ENCODE data around the gene CAMK2G.

The CAMK2G gene

GRCh38 chr10:73906524-73907447 is 32.4 kb upstream of the CAMK2G start:
- WGBS, 2 donors (ENCODE audit: extremely low coverage in 2 of 2, insufficient read length in 2 of 2, insufficient replicate concordance in 1 of 2) = no CpG with 5 or more reads among the region's 8 CpGs
- Histone ChIP-seq H3K27me3 (ENCODE audit: control insufficient read depth in 3 of 3, insufficient read depth in 3 of 3, low read depth in 1 of 3, low read length in 3 of 3) (peaks cover 0 to 45% (median 5%) of the 10 kb centered on the region in 3 experiments), H2BK15ac (ENCODE audit: low read length) (peak overlapping the region; percentile 16), H2AFZ (ENCODE audit: low read length) (peak overlapping the region; percentile 84), H3K18ac (ENCODE audit: low read length) (peak overlapping the region; percentile 97), H3K23ac (ENCODE audit: low read depth, low read length, poor library complexity) (peak overlapping the region; percentile 70), H3K79me1 (ENCODE audit: low read depth, low read length) (no peaks in the 10 kb centered on the region), H3K4ac (ENCODE audit: low read length) (peak overlapping the region; percentile 42), H3K36me3 (replicated peaks in 1 of 2; ENCODE audit: control insufficient read depth in 2 of 2, insufficient read depth in 2 of 2, low read length in 2 of 2) (no peaks in the 10 kb centered on the region), H2BK120ac (ENCODE audit: low read depth, low read length) (peak overlapping the region; percentile 77), H2BK12ac (ENCODE audit: low read length) (no peak overlapping the region), H3K27ac (replicated peaks; ENCODE audit: low read length) (peak overlapping the region; percentile 86), H3K4me2 (ENCODE audit: insufficient read depth, low read length, poor library complexity, severe bottlenecking) (peak overlapping the region; percentile 40), H2AK5ac (ENCODE audit: low read depth, low read length) (no peak overlapping the region), H3K4me1 (ENCODE audit: control insufficient read depth in 2 of 2, insufficient read depth in 1 of 2, low read depth in 1 of 2, low read length in 2 of 2) (peaks cover 11 to 20% of the 10 kb centered on the region in 2 donors), H3K4me3 (ENCODE audit: low read length in 2 of 2) (peak overlapping the region in 1 of 2 donors; percentile 7), H4K91ac (ENCODE audit: low read depth, low read length, poor library complexity) (peak overlapping the region; percentile 90), H3K14ac (ENCODE audit: low read length) (no peak overlapping the region), H3K9ac (ENCODE audit: low read depth, low read length, poor library complexity) (peak overlapping the region; percentile 53), H3K9me3 (replicated peaks in 1 of 2; ENCODE audit: control insufficient read depth in 2 of 2, insufficient read depth in 1 of 2, low read depth in 1 of 2, low read length in 2 of 2) (no peaks in the 10 kb centered on the region), H4K8ac (ENCODE audit: low read depth, low read length) (peak overlapping the region; percentile 67), H2BK5ac (ENCODE audit: low read length) (no peak overlapping the region)
- peak; percentile 69 for DNase-seq (ENCODE audit: low spot score)

DNA sequence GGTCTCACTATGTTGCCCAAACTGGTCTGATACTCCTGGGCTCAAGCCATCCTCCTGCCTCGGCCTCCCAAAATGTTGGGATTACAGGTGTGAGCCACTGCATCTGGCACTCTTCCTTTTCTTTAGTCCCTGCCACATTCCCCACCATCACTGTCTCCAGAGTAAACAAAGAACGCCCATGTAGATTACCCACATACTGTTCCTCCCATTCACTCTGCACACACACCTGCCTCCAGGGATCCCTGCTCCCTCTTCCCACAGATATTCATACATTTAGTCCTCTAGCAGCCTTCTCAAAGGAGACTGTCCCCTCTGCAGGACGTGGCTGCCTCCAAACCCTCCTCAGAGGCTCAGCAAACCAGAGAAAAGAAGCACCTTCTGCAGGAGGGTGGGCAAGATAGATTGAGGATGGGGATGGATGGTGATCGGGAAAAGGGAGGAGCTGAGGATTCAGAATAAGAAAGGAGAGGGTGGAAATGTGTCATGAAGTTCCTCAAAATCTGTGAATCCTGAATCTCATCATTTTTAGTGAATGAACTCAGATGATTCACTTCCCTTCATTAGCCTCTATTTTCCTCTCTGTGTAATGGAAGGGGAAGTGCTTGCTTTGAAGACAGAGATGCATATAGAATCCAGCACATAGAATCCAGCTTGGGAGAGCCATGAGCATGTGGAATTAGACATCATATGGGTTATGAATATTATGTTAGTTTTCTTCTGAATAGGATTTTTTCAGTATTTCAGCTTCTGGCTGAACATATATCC is 31.1 kb upstream of the CAMK2G start:
- Histone ChIP-seq H4K91ac (ENCODE audit: low read depth, low read length, poor library complexity) (no peak overlapping the region), H2BK5ac (ENCODE audit: low read length) (no peak overlapping the region), H3K4me3 (ENCODE audit: low read length in 2 of 2) (no peak overlapping the region), H2BK120ac (ENCODE audit: low read depth, low read length) (no peak overlapping the region), H3K4me1 (ENCODE audit: control insufficient read depth in 2 of 2, insufficient read depth in 1 of 2, low read depth in 1 of 2, low read length in 2 of 2) (peaks cover 8 to 17% of the 10 kb centered on the region in 2 donors), H3K23ac (ENCODE audit: low read depth, low read length, poor library complexity) (no peak overlapping the region), H4K8ac (ENCODE audit: low read depth, low read length) (no peak overlapping the region), H3K27me3 (ENCODE audit: control insufficient read depth in 3 of 3, insufficient read depth in 3 of 3, low read depth in 1 of 3, low read length in 3 of 3) (peaks cover 0 to 37% (median 0%) of the 10 kb centered on the region in 3 experiments), H3K9me3 (replicated peaks in 1 of 2; ENCODE audit: control insufficient read depth in 2 of 2, insufficient read depth in 1 of 2, low read depth in 1 of 2, low read length in 2 of 2) (no peaks in the 10 kb centered on the region), H2AK5ac (ENCODE audit: low read depth, low read length) (no peak overlapping the region), H2BK15ac (ENCODE audit: low read length) (no peak overlapping the region), H3K14ac (ENCODE audit: low read length) (no peak overlapping the region), H3K9ac (ENCODE audit: low read depth, low read length, poor library complexity) (no peak overlapping the region), H3K4me2 (ENCODE audit: insufficient read depth, low read length, poor library complexity, severe bottlenecking) (no peak overlapping the region), H3K27ac (replicated peaks; ENCODE audit: low read length) (no peak overlapping the region), H3K79me1 (ENCODE audit: low read depth, low read length) (no peaks in the 10 kb centered on the region), H2BK12ac (ENCODE audit: low read length) (no peak overlapping the region), H3K36me3 (replicated peaks in 1 of 2; ENCODE audit: control insufficient read depth in 2 of 2, insufficient read depth in 2 of 2, low read length in 2 of 2) (no peaks in the 10 kb centered on the region), H2AFZ (ENCODE audit: low read length) (no peak overlapping the region), H3K18ac (ENCODE audit: low read length) (no peak overlapping the region), H3K4ac (ENCODE audit: low read length) (no peak overlapping the region)
- WGBS, 2 donors (ENCODE audit: extremely low coverage in 2 of 2, insufficient read length in 2 of 2, insufficient replicate concordance in 1 of 2) = no CpG with 5 or more reads among the region's 4 CpGs
- DNase-seq (ENCODE audit: low spot score) = no peak

- Histone ChIP-seq H3K9me3 (replicated peaks in 1 of 2; ENCODE audit: control insufficient read depth in 2 of 2, insufficient read depth in 1 of 2, low read depth in 1 of 2, low read length in 2 of 2) (no peaks in the 10 kb centered on the region), H2AFZ (ENCODE audit: low read length) (no peak overlapping the region), H3K9ac (ENCODE audit: low read depth, low read length, poor library complexity) (no peak overlapping the region), H3K27ac (replicated peaks; ENCODE audit: low read length) (no peak overlapping the region), H3K4me3 (ENCODE audit: low read length in 2 of 2) (no peak overlapping the region), H2BK12ac (ENCODE audit: low read length) (no peak overlapping the region), H2BK15ac (ENCODE audit: low read length) (no peak overlapping the region), H2BK120ac (ENCODE audit: low read depth, low read length) (no peak overlapping the region), H3K4ac (ENCODE audit: low read length) (no peak overlapping the region), H3K4me2 (ENCODE audit: insufficient read depth, low read length, poor library complexity, severe bottlenecking) (no peak overlapping the region), H3K79me1 (ENCODE audit: low read depth, low read length) (no peaks in the 10 kb centered on the region), H2BK5ac (ENCODE audit: low read length) (no peak overlapping the region), H3K23ac (ENCODE audit: low read depth, low read length, poor library complexity) (no peak overlapping the region), H4K8ac (ENCODE audit: low read depth, low read length) (no peak overlapping the region), H3K18ac (ENCODE audit: low read length) (no peak overlapping the region), H3K14ac (ENCODE audit: low read length) (no peak overlapping the region), H4K91ac (ENCODE audit: low read depth, low read length, poor library complexity) (no peak overlapping the region), H3K36me3 (replicated peaks in 1 of 2; ENCODE audit: control insufficient read depth in 2 of 2, insufficient read depth in 2 of 2, low read length in 2 of 2) (no peaks in the 10 kb centered on the region), H3K4me1 (ENCODE audit: control insufficient read depth in 2 of 2, insufficient read depth in 1 of 2, low read depth in 1 of 2, low read length in 2 of 2) (peaks cover 8 to 9% of the 10 kb centered on the region in 2 donors), H2AK5ac (ENCODE audit: low read depth, low read length) (no peak overlapping the region), H3K27me3 (ENCODE audit: control insufficient read depth in 3 of 3, insufficient read depth in 3 of 3, low read depth in 1 of 3, low read length in 3 of 3) (peaks cover 0 to 19% (median 0%) of the 10 kb centered on the region in 3 experiments)
- no CpG with 5 or more reads among the region's 2 CpGs for WGBS, 2 donors (ENCODE audit: extremely low coverage in 2 of 2, insufficient read length in 2 of 2, insufficient replicate concordance in 1 of 2)
- no peak for DNase-seq (ENCODE audit: low spot score)
Observed at GRCh38 chr10:73902351-73902750, 28.0 kb upstream of the CAMK2G start.

DNA sequence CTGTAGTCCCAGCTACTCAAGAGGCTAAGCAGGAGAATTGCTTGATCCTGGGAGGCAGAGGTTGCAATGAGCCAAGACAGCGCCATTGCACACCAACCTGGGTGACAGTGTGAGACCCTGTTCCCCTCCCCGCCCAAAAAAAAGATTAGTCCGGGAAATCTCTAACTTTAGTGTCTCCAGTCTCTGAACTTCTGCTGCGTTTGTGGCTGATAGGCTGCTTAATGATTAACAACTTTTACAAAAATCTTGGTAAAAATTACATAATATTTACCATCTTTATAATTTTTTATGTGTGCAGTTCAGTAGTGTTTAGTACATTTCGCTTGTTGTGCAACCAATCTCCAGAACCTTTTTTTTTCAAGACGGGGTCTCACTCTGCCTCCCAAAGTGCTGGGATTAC is 26.9 kb upstream of the CAMK2G start:
- Histone ChIP-seq H4K8ac (ENCODE audit: low read depth, low read length) (no peak overlapping the region), H3K23ac (ENCODE audit: low read depth, low read length, poor library complexity) (no peak overlapping the region), H3K27me3 (ENCODE audit: control insufficient read depth in 3 of 3, insufficient read depth in 3 of 3, low read depth in 1 of 3, low read length in 3 of 3) (peaks cover 0 to 19% (median 0%) of the 10 kb centered on the region in 3 experiments), H2BK12ac (ENCODE audit: low read length) (no peak overlapping the region), H2AK5ac (ENCODE audit: low read depth, low read length) (no peak overlapping the region), H2AFZ (ENCODE audit: low read length) (no peak overlapping the region), H3K79me1 (ENCODE audit: low read depth, low read length) (no peaks in the 10 kb centered on the region), H2BK120ac (ENCODE audit: low read depth, low read length) (no peak overlapping the region), H3K36me3 (replicated peaks in 1 of 2; ENCODE audit: control insufficient read depth in 2 of 2, insufficient read depth in 2 of 2, low read length in 2 of 2) (no peaks in the 10 kb centered on the region), H3K4me2 (ENCODE audit: insufficient read depth, low read length, poor library complexity, severe bottlenecking) (no peak overlapping the region), H3K27ac (replicated peaks; ENCODE audit: low read length) (no peak overlapping the region), H3K4me3 (ENCODE audit: low read length in 2 of 2) (no peak overlapping the region), H3K4me1 (ENCODE audit: control insufficient read depth in 2 of 2, insufficient read depth in 1 of 2, low read depth in 1 of 2, low read length in 2 of 2) (no peaks in the 10 kb centered on the region), H3K18ac (ENCODE audit: low read length) (no peak overlapping the region), H2BK5ac (ENCODE audit: low read length) (no peak overlapping the region), H2BK15ac (ENCODE audit: low read length) (no peak overlapping the region), H3K14ac (ENCODE audit: low read length) (no peak overlapping the region), H3K4ac (ENCODE audit: low read length) (no peak overlapping the region), H3K9me3 (replicated peaks in 1 of 2; ENCODE audit: control insufficient read depth in 2 of 2, insufficient read depth in 1 of 2, low read depth in 1 of 2, low read length in 2 of 2) (no peaks in the 10 kb centered on the region), H4K91ac (ENCODE audit: low read depth, low read length, poor library complexity) (no peak overlapping the region), H3K9ac (ENCODE audit: low read depth, low read length, poor library complexity) (no peak overlapping the region)
- DNase-seq (ENCODE audit: low spot score) = no peak
- no CpG with 5 or more reads among the region's 6 CpGs for WGBS, 2 donors (ENCODE audit: extremely low coverage in 2 of 2, insufficient read length in 2 of 2, insufficient replicate concordance in 1 of 2)

Measured in neuronal stem cell (in vitro differentiated cells).